CD1c-positive myeloid dendritic cell (primary cell): ENCODE results near the gene MINDY2.
"Not testable (repeated sequence)": the region's sequence is repeated elsewhere in the genome, so short reads cannot be mapped to it uniquely, and the experiment has no call there.

ENCODE experiments used
- DNase-seq: peaks from one replicate; pipeline ENCODE4 v3.0.0-alpha.2; 2016; ENCODE audit errors: extremely low spot score

MINDY2 gene

DNA sequence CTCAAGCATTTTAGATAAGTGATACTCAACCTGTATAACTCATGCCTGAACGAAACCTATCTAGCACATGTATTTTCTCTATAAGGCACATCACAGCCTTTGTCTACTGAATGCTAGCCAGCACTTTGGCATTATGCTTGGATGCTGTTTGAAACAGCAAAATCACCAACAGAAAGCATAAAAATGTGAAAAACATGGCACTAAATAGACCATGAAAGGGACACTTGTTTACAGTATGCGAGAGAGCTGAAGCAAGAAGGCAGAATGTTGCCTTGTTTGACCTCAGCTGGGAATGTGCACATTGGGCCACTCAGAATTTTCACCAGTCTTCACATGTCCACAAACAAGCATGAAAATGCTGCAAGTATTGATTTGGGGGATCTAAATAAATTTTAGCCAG, 59.5 kb downstream of the MINDY2 start:
- DNase-seq, result no peak

GRCh38 chr15:58833681-58834426, 62.8 kb downstream of the MINDY2 start:
- not testable (repeated sequence) for DNase-seq

DNA sequence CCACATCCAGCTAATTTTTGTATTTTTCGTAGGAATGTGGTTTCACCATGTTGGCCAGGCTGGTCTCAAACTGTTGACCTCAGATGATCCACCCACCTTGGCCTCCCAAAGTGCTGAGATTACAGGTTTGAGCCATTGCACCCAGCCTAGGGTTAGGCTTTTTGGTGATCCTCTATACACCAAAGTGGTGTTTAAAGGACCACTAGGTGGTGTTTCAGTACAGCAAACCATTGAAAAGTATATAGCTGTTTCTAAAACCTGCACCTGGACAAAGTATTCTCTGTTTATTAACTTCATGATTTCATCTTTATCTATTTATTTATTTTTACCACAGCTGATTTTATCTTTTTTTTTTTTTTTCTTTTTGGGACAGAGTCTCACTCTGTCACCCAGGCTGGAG, 68.4 kb downstream of the MINDY2 start:
- no peak for DNase-seq

- DNase-seq, result no peak
Measured at GRCh38 chr15:58840048-58840447, 68.9 kb downstream of the MINDY2 start.

DNA sequence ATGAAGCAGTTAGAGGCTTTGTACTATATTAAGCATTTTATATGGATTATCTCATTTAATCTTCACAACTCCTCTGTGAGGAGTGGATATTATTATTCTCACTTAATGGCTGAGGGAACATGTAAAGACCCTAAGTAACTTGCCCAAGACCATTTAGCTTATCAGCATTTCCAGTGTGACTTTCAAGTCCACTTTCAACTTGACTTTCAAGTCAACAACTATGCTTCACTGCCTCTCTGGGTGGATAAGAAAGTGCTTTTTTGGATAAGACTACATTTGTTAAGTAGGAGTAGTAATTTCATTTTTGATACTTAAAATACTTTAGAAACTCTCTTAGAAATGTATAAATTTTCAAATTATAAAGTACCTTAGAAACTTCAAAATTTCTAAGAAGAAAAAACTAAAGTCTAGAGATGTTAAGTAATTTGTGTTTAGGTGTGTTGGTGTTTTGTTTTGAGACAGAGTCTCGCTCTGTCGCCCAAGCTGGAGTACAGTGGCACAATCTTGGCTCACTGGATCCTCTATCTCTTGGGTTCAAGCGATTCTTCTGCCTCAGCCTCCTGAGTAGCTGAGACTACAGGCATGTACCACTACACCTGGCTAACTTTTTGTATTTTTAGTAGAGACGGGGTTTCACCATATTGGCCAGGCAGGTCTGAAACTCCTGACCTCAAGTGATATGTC, 71.8 kb downstream of the MINDY2 start:
- no peak for DNase-seq

DNA sequence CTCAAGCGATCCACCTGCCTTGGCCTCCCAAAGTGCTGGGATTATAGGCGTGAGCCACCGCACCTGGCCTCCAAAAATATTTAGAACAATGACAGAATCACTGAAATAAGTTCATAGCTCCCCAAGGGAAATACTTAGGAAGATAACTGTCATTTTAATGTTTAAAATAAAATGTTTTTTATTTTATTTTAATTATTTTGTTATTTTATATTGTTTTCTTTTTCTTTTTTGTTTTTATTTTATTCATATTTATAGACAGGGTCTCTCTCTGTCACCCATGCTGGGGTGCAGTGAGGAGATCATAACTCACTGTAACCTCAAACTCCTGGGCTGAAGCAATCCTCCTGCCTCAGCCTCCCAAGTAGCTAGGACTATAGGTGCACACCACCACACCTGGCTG, 80.1 kb downstream of the MINDY2 start:
- not testable (repeated sequence) for DNase-seq

GRCh38 chr15:58852347-58852746, 81.2 kb downstream of the MINDY2 start:
- DNase-seq, result no peak

DNA sequence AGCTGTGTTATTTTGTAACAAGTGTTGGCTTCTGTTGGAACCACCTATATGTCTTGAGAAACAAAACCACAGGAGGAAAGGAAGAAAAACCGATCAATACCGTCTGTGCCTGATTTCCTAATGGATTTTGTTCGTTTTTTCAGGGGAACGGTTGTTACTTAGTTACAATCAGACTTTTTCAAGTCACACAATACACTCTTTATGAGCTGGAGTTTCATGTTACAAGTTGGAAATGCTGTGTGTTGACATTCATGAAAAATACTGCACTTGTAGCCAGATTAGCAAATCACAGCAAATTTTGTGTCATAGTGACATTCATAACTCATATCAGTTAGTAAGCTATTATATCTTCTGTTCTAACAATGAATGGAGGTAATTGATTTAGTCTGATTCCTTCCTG, 83.5 kb downstream of the MINDY2 start:
- no peak for DNase-seq

GRCh38 chr15:58856086-58856485, 85.0 kb downstream of the MINDY2 start:
- no peak for DNase-seq

- not testable (repeated sequence) for DNase-seq
Measured at GRCh38 chr15:58856621-58857020, 85.5 kb downstream of the MINDY2 start.

GRCh38 chr15:58862326-58862725, 91.2 kb downstream of the MINDY2 start:
- DNase-seq, result no peak

DNA sequence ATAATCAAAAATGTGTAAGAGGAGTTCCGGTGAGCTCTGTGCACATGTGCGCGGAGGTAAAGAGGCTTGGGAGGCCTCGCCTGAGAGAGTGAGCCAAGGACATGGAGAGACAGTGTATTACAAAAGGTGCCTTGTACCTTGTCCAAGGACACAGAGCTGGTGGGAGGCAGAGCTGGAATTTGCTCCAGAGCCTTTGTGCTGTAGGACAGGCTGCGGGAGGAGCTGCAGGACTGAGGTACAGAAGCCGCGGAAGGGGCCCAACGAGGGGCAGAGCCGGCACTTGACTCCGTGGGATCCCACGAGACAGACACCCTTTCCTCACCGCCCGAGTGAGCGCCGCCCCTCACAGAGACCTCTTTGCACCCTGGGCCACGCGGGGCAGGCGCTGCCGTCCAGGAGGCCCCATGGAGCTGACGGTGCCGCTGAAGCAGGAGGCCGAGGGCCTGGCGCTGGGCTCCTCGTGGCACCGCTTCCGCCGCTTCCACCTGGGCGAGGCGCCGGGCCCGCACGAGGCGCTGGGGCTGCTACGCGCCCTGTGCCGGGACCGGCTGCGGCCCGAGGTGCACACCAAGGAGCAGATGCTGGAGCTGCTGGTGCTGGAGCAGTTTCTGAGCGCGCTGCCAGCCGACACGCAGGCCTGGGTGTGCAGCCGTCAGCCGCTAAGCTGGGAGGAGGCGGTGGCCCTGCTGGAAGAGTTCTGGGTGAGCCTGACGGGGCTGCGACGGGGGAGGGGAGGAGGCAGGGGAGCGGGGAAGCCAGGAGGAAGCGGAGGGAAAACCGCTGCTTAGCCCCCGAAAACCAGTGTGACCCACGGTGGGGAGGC, 93.7 kb downstream of the MINDY2 start:
- no peak for DNase-seq

DNA sequence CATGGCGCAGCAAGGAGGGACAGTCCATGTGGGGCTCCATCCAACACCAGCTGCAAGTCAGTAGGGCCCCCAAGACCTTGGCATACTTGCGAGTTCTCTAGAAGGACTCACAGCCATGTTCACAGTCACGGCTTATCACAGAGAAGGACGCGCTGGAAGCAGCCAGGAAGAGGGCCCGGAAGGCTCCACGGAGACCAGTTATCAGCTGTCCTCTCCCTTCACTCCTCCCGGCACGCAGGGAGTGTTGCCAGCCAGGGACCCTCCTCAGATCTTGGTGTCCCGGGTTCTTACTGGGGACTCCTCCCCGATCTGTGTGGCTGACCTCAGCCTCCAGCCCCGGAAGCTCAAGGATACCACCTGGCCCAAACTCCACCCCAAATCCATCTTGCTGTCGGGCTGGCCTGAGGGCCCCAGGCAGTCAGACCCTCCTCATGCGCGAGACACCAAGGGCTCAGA, 94.4 kb downstream of the MINDY2 start:
- DNase-seq, result no peak

DNA sequence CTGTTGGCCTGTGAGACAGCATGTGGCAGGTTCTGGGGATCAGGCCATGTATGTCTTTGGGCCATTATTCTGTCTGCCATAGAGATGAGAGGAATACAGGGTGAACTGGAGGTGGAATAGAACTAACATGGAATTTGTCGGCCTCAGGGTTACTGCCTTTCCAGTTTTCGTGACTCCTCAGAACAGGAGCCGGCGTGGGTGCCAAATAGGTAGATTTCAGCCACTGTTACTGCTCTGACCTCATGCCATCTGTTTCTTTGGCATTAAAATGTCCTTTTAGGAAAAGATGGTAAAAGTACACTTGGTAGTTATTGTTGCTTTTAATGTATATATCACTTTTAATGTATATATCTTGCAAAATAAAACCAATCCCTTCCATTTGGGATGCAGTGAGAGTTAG, 96.8 kb downstream of the MINDY2 start:
- no peak for DNase-seq

- no peak for DNase-seq
Measured at GRCh38 chr15:58870451-58870850, 99.3 kb downstream of the MINDY2 start.

DNA sequence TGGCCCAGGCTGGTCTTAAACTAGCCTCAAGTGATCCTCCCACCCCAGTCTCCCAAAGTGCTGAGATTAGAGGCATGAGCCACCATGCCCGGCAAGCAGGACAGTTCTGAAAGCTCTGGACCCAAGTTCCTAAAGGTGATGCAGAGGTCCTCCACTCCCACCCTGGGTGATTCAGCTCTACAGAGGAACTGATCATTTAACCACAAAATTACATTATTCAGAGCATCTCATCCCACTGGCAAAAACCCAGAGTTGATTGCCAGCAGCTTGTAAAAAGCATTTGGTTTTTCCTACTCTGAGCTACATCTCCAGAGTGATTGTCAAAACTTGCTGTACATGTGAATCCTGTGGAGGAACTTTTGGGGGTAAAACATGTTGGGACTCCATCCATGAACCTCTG, 102.2 kb downstream of the MINDY2 start:
- DNase-seq, result peak; percentile 44

GRCh38 chr15:58875343-58875742, 104.2 kb downstream of the MINDY2 start:
- no peak for DNase-seq

- no peak for DNase-seq
Measured at GRCh38 chr15:58876306-58877106, 105.4 kb downstream of the MINDY2 start.

- no peak for DNase-seq
Measured at GRCh38 chr15:58877999-58878825, 107.1 kb downstream of the MINDY2 start.

DNA sequence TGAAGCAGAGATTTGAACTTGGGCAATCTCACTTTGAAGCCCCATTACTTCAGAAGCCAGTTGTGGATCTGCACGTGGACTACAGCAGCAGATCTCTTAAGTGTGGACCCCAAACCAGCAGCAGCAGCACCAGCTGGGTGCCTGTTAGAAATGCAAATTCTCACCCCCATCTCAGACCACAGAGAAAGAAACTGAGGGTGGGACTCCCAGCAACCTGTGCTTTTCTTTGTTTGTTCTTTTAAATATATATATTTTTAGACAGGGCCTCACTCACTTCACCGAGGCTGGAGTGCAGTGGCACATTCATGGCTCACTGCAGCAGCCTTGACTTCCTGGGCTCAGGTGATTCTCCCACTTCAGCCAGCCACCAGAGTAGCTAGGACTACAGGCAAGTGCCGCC, 109.2 kb downstream of the MINDY2 start:
- DNase-seq, result no peak

GRCh38 chr15:58882243-58882642, 111.1 kb downstream of the MINDY2 start:
- DNase-seq, result no peak
